GM12891 (cell line): ENCODE measurements around the gene ZNF827.

Source experiments
- POLR2A ChIP-seq: IDR thresholded peaks from 2 replicates; pipeline ENCODE4 v1.6.1; 2011; ENCODE audit warnings: low read depth, low read length, control low read depth
- POLR2AphosphoS5 ChIP-seq: IDR thresholded peaks from 2 replicates; pipeline ENCODE4 v1.6.1; 2011; ENCODE audit warnings: low read depth, low read length, control low read depth
- POU2F2 ChIP-seq: IDR thresholded peaks from 2 replicates; pipeline ENCODE4 v1.6.1; 2011; ENCODE audit warnings: low read depth, mild to moderate bottlenecking, control low read depth, low read length, moderate library complexity
- SPI1 ChIP-seq: IDR thresholded peaks from 2 replicates; pipeline ENCODE4 v1.6.1; 2011; ENCODE audit warnings: low read depth, low read length, control low read depth
- TAF1 ChIP-seq: IDR thresholded peaks from 2 replicates; pipeline ENCODE4 v1.6.1; 2011; ENCODE audit warnings: low read depth, low read length, control low read depth

DNA sequence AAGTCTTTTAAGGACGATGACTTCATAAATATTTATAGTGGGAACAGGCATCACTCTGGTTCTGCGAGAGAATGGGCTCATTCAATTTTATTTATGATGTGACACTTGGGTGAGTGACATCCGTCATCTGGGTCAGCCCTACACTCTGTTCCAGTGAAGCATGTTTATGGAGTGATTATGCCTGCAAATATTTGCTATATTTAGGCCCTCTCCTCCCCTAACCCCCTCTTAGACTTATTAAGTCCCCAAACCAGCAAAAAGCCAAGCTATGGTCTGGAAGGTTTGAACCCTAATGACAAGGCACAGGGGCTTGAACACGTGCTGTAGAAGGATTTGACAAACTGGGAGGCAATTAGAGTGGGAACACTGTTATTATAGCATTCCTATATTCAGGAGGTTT lies 202.8 kb downstream of the ZNF827 start:
- TF ChIP-seq POLR2A (no peak), POLR2AphosphoS5 (no peak), TAF1 (no peak), SPI1 (no peak), POU2F2 (no peak)
